Stimulated activated CD8-positive, alpha-beta memory T cell treated with anti-CD3 and anti-CD28 coated beads, Interleukin-12 subunit alpha, Interleukin-12 subunit beta, amount 100 ng/mL, for 4 hours (primary cell): Measurements from ENCODE around the gene XYLT1.

Experiments used
- DNase-seq: peaks from one replicate; pipeline ENCODE4 v3.0.0-alpha.2; 2020; ENCODE audit warnings: low read depth

The XYLT1 gene

DNA sequence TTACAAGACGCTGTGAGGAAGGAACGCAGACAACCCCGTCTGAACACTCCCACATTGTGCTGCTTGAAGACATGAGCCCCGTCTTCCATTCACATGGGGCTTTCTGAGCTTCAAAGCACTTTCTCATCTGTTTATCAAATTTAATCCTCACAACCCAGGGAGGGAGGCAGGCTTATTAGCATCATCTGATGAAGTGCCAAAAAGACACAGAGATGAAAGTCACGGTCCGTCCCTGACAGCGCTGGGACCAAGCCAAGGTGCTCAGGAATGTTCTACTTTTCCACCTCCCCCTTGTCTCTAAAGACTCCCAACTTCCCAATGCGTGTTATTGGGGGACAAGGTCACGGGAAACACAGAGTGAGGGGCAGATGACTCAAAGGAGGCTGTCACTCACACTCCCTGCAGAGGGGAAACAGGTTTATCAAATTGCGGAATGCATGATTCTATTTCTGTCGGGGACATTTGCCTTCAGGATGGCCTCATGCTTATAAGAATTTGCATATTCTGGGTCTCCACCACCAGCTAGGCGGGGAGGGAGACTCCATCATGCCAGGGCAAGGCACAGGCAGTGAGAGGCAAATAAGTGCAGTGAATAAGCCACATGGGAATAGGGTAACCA, 10.7 kb downstream of the XYLT1 start:
- DNase-seq, result no peak

DNA sequence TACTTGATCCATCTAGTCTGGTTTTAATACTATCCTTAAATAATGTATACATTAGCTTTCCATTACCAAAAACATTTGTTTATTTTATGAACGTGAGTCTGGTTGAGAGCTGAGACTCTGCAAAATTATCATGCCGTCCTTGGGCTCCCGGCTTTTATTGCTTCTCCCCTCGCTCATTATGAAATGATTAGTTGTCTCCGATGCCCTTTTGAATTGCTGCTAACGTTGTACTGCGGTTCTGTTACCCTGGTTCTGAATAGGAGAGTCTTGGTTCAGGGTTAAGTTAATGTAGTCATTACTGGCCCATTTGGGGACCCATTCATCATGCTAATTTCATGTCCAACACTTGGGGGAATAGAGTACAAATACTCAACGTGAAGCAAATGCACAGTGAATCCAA, 12.8 kb downstream of the XYLT1 start:
- DNase-seq, result no peak

GRCh38 chr16:17457513-17457912, 13.2 kb downstream of the XYLT1 start:
- no peak for DNase-seq

DNA sequence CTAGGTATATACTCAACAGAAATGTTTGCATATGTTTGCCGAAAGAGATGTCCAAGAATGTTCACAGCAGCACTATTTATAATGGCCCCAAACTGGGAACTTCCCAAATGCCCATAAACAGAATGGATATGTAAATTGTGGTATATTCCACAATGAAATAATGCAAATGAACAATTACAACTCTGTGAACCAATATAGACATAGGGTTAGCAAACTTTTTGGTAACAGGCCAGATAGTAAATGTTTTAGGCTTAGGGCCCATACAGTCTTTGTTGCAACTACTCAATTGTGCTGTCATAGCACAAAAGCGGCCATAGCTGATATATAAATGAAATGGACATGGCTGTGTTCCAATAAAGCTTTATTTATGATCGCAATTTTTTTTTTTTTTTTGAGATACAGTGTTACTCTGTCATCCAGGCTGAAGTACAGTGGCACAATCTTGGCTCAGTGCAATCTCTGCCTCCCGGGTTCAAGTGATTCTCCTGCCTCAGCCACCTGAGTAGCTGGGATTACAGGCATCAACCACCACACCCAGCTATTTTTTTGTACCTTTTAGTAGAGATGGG, 16.5 kb downstream of the XYLT1 start:
- DNase-seq, result no peak

- DNase-seq, result no peak
Observed at GRCh38 chr16:17453364-17454038, 17.3 kb downstream of the XYLT1 start.

GRCh38 chr16:17452922-17453321, 17.8 kb downstream of the XYLT1 start:
- DNase-seq, result no peak

DNA sequence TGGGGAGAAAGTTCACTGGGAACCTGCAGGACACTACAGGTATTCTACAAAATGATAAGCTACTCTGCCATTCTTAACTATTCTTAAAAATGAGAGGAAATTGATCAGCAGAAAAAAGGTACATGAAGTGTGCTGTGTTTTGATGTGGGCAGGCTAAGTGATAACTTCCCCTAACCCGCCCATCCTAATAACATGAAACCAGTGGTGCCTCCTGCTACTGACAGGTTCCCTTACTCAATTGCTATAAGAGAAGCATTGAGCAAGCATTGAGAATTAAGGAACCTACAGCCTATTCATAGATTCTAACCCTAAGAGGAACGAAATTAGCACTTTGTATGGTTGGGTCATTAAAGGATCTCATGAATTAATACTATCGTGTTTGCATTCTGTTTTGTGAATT, 18.9 kb downstream of the XYLT1 start:
- DNase-seq, result no peak

- no peak for DNase-seq
Observed at GRCh38 chr16:17450291-17450690, 20.5 kb downstream of the XYLT1 start.

DNA sequence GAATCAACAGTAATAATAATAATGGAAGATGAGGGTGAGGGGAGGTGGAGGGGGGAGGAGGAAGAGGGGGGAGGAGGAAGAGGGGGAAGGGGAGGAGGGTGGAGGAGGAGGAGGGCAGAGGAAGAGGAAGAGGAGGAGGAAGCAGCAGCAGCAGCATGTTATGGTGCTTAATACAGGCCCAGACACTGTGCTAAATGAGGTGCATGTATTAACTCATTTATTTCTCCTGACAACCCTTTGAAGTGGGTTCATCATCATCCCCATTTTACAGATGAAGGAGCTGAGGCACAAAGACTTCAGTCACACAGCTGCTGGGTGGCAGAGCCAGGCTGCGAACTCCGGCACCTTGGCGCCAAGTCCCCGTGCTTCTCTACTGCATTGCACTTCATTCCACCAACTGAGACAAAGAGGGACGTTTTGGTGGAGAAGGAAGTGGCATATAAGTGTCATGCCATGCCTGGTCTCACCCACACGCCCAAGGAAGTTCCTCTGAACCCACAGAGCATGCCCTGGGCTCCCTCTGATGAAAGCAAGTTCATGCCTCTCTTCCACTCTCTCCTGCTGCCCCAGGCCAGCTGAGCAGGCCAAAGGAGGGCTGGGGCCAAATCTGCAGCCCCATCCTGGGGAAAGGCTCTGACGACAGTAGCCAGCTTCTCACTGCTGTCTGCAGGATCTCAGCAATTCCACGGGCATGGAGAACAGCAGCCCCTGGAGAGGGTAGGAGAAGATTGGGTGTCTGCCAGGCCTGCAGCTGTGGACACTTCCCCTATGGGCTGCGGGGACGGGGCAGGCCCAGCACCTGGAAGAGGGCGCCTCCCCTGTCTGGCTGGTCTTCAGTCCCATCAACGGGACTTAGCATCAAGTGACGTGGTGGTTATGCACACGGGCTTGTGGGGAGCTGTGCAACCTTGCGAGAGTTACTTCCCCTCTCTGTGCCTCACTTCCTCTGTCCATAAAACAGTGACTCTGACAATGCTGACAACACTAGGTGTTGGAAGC, 21.8 kb downstream of the XYLT1 start:
- DNase-seq, result peak; percentile 4

DNA sequence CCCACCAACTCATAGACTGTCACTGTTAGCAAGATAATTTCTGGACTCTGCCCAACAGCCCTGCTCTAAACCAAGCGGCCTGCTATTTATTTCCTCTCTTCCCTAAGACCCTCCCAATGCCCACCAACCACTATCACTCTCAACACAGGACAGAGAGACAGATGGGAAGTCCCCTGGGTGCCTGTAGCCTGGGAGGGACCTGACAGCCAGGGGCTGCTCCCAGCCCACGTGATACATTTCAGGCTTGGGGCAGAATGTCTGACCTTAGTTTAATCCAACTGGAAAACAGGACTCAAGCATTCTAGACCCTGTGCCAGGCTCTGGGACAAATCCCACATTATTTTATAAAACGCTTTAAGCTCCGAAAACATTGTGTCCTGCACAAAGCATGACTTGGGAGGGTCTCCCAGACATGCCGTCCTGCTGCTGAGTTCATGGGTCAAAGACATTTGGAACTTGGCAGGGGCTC, 23.6 kb downstream of the XYLT1 start:
- no peak for DNase-seq

- DNase-seq, result no peak
Observed at GRCh38 chr16:17446661-17447060, 24.1 kb downstream of the XYLT1 start.

- no peak for DNase-seq
Observed at GRCh38 chr16:17445421-17445820, 25.3 kb downstream of the XYLT1 start.

DNA sequence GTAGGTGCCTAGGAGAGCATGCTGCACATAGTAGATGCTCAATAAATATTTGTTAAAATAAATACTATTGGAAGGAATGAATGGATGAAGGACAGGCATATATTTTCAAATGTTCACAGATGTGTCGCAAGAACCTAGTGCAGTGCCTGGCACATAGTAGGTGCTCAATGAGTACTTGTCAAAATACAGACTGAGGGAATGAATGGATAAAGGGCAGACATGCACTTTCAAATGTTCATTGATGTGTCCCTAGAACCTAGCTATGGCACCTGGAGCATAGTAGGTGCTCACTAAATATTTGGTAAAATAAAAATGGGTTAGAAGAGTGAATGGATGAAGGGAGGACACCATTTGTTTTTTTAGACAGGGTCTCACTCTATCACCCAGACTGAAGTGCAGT, 26.1 kb downstream of the XYLT1 start:
- no peak for DNase-seq

DNA sequence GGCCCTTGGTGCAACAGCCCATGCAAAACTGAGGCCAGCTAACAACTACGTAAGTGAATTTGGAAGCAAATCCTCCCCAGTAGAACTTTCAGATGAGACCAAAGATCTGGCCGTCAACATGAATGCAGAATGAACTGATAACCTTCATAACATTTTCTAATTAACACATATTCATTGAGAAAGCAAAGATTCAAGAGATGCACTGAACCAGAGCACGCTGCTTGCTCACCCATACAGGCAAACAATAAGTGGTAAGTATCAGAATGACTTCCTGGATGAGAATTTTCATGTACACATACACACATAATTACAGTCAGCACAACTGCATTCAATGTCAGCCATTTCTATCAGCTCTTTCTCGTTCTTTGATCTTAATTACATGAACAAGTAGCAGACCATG, 30.6 kb downstream of the XYLT1 start:
- DNase-seq, result no peak

DNA sequence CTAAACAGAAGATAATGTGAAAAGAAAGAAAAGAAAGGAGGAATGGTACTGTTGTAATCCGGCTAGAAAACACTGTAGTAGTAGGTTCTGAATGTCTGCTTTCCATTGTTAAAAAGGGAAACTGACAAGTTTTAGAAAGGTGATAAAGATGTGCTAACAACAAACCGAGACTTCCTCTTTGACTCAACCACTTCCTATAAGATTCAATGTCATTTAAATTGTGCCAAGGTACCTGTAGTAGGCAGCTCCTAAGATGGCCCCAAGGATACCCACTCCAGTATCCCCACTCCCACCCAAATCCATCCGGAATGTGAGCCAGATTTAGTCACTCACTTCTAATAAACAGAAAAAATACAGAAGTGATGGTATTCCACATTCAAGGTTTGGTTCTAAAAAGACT, 31.2 kb downstream of the XYLT1 start:
- no peak for DNase-seq

- DNase-seq, result no peak
Observed at GRCh38 chr16:17437981-17438380, 32.8 kb downstream of the XYLT1 start.

DNA sequence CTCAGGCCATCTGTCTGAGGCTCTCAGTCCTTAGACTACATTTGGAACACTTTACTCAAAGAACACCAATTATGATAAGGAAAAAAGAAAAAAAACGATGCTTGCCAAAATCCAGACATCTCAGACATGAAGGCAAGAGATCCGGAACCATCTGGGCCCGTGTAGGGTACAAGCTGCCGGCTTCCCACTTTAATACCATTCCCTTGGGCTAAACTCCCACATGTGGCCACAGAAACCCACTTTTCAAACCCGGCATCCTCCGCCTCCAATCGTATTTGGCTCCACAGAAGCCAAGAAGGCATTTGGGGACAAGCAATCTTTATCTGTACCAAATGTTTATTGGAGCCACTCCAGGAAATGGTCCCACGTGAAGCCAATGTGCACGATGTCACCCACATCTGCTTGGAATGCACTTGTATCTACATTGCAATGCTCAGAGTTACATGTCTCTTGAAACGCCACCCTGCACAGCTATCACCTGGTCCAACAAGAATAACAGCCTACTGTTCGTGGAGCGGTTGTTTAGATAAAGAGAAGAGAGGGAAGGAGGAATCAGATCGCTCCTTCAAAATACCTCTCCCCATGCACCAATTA, 33.5 kb downstream of the XYLT1 start:
- DNase-seq, result no peak

- DNase-seq, result no peak
Observed at GRCh38 chr16:17435318-17435717, 35.4 kb downstream of the XYLT1 start.

- DNase-seq, result no peak
Observed at GRCh38 chr16:17433577-17434451, 36.9 kb downstream of the XYLT1 start.

DNA sequence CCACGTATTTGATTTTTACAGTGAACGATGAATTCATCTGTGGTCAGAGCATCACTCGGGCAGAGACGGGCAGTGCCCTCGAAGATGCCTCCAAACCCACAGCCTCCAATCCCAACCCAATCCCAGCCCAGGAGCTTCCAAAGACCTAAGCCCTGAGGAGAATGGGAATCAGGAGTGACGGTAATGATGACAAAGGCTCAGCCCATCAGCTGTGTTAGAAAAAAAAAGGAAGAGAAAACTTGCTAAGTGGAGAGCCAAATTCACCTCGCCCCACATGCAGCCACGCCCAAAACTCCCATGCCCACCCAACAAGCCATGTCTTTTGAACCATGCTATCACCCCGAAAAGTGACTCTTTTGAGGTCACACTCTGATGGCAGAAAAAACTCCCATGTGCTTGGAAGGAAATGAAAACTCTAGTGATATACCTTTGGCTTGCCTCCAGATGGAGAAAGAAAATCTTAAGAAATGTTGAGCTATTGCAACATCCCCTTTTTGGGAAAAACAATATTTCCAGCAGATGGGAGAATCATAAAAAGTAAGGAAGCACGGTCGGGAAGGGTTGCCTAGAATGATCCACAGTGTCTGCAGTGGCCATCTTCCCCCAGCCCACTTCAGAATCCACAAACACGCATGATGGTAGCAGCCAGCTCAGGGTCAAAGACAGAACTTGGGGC, 37.7 kb downstream of the XYLT1 start:
- DNase-seq, result no peak
